Right hindlimb (tissue), 1 donor: ENCODE data around the gene S1PR5.
A peak's percentile ranks its signal among the peaks of the same experiment; 100 is the strongest.

Source experiments
- DNase-seq: peaks from one replicate; pipeline ENCODE4 v3.0.0-alpha.2; 2018

The S1PR5 gene

GRCh38 chr19:10514211-10515145, 2.8 kb downstream of the S1PR5 start:
- DNase-seq = no peak

GRCh38 chr19:10513223-10513622, 4.0 kb downstream of the S1PR5 start:
- no peak for DNase-seq

DNA sequence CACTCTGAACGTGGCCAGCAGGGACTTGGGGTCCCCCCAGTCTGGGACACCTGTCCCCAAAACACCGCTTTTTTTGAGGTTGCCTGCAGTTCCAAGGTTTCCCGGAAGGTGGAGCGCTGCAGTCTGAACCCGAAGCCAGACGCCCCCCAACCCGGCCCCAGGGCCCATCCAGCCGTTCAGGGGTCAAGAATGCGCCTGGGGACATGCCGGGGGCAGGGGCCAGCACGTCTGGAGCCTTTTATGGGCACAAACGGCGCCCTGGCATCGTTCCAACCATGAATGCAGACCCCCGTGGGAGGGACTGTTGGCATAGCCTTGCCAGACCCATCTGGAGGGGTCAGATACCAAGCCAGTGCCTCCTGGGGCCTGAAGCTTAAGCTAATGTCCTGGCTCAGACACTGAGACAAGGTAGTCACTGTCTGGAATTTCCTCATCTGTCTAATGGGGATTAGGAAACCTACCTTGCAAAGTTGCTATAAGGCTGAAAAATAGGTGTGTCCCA, 6.9 kb downstream of the S1PR5 start:
- DNase-seq = peak; percentile 38

DNA sequence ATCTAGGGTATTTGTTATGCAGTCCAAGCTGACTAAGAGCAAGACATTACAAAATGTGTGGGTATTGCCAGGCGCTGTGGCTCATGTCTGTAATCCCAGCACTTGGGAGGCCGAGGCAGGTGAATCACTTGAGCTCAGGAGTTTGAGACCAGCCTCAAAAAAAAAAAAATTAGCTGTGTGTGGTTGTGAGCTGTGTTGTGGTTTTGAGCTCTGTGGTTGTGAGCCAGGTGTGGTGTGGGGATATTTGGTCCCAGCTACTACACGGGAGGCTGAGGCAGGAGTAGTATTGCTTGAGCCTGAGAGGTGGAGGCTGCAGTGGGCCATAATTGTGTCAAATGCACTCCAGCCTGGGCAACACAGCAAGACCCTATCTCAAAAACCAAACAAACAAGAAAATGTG, 8.5 kb downstream of the S1PR5 start:
- DNase-seq = no peak

GRCh38 chr19:10508036-10508435, 9.2 kb downstream of the S1PR5 start:
- DNase-seq = no peak

- DNase-seq = peak; percentile 58
Observed at GRCh38 chr19:10505583-10506229, 11.5 kb downstream of the S1PR5 start.

- DNase-seq = peak; percentile 73
Observed at GRCh38 chr19:10503002-10503789, 14.1 kb downstream of the S1PR5 start, which contains the start of gene KEAP1. Gene KEAP1, minus strand, starts transcription at chr19:10503356. Its CDS starts 3,323 bp downstream, at chr19:10500033.

DNA sequence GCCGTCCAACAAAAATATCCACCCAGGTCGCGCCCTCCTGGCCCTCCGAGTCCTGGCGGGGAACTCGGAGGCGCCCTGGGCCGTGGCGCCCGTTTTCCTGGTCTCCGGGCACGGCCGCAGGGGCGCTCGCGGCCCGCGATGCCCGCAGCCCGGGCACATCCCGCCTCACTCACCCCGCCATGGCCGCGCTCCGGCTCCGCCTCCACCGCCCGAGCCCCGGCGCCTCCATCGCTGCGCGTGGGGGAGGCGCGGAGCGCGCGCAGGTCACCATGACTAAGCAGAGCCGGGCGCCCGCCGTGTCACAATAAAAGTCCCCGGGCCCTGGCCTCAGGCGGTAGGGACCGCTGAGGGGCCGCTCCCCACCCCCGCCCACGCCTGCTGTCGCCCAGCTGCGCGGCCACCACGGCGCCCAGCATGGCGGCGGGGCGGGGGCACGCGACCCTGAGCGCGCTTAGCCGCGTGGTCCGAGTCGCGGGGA, 14.7 kb downstream of the S1PR5 start:
- DNase-seq = peak; percentile 95

GRCh38 chr19:10501971-10502523, 15.2 kb downstream of the S1PR5 start:
- peak; percentile 62 for DNase-seq

GRCh38 chr19:10500247-10500592, 17.0 kb downstream of the S1PR5 start:
- no peak for DNase-seq

- no peak for DNase-seq
Observed at GRCh38 chr19:10499550-10500246, 17.5 kb downstream of the S1PR5 start.

DNA sequence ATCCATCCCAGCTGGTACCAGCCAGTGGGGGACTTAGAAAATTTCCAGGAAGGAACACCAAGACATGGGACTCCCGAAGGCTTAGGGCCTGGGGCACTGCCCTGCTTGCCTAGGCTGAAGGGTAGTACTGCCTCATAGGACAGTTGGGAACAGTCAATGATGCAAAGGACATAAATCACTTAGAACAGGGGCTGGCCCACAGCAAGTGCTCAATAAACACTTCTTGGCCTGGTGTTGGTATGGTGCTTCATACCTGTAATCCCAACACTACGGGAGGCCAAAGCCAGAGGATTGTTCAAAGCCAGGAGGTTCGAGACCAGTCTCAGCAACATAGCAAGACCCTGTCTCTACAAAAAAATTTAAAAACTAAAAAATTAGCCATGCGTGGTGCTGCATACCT, 19.9 kb downstream of the S1PR5 start:
- DNase-seq = no peak

DNA sequence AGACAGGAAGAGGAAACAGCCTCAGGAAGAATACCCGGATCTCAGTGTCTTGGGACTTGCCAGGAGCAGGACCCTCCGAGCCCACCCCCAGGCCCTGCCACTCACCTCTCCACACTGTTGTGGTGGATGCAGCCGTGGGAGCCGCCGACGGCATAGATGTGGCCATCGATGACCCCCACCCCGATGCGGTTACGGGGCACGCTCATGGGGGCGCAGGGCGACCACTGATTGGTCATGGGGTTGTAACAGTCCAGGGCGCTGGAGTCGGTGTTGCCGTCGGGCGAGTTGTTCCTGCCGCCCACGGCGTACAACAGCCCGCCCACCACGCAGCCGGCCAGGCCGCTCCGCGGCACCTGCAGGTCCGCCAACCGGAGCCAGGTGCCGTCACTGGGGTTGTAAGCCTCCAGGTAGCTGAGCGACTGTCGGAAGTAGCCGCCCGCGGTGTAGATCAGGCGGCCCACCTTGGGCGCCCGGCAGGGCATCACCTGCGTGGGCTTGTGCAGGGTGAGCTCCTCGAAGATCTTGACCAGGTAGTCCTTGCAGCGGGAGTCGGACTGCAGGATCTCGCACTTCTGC, 25.7 kb downstream of the S1PR5 start:
- no peak for DNase-seq

- no peak for DNase-seq
Observed at GRCh38 chr19:10486551-10486950, 30.7 kb downstream of the S1PR5 start.

- peak; percentile 92 for DNase-seq
Observed at GRCh38 chr19:10478903-10479384, 38.3 kb downstream of the S1PR5 start.

- no peak for DNase-seq
Observed at GRCh38 chr19:10478476-10478875, 38.8 kb downstream of the S1PR5 start.

GRCh38 chr19:10474962-10475451, 42.2 kb downstream of the S1PR5 start:
- DNase-seq = no peak

DNA sequence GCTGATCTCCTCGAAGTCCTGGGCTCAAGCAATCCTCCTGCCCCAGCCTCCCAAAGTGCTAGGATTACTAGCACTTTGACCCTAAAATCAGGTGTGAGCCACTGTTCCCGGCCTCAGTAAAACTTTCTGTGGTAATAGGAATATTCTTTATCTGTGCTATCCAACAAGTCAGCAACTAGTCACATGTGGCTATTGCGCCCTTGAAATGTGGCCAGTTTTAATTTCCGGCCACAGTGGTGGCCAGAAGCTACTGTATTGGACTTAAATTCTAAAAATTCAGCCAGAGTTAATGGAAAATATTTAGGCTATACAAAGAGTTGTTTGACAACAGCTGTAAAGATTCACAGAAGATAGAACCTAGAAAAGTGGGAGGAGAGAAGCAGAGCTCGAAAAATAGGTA, 44.1 kb downstream of the S1PR5 start:
- no peak for DNase-seq

DNA sequence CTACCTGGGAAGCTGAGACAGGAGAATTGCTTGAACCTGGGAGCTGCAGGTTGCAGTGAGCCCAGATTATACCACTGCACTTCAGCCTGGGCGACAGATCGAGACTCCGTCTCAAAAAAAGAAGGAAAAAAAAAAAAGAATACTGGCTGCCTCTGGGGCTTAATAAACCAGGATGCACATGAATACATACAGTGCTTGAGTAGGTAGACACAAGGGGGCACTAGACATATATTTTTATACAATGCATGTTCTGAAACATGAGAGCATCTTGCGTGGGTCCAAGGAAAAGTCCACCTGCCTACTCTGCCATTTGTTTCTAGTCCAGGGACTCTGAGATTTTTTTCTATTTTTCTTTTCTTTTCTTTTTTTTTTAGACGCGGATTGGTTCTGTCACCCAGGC, 45.3 kb downstream of the S1PR5 start:
- DNase-seq = no peak

DNA sequence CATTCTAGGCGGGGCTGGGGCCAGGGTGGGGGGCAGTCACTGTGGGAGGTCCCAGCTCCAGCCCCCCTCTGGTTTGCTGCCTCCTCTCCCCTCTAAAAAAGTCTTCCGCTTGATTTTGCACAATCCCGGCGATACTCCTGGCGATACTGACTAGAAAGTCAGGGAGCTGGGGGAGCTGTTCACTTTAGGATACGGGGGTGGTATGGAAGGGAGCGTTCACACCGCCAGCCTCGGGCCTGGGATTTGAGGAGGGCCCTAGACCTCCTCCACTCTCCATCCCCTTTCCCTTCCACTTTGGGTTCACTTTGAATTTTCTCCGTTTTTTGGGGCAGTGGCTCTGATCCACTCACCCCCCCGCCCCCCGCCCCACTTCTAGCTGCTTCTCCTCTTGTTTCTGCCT, 49.1 kb downstream of the S1PR5 start:
- no peak for DNase-seq

DNA sequence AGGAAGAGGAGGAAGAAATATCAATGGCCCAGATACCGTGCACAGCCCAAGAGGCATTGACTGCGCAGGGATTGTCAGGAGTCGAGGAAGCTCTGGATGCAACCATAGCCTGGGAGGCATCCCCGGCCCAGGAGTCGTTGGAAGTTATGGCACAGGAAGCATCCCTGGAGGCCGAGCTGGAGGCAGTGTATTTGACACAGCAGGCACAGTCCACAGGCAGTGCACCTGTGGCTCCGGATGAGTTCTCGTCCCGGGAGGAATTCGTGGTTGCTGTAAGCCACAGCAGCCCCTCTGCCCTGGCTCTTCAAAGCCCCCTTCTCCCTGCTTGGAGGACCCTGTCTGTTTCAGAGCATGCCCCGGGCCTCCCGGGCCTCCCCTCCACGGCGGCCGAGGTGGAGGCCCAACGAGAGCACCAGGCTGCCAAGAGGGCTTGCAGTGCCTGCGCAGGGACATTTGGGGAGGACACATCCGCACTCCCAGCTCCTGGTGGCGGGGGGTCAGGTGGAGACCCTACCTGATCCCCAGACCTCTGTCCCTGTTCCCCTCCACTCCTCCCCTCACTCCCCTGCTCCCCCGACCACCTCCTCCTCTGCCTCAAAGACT, 50.0 kb downstream of the S1PR5 start:
- DNase-seq = no peak
